Measurements from ENCODE around the gene LILRB1. TPM values are rescaled to one million over a fixed set of nuclear protein-coding genes. Genes with fewer than 3 reads are reported as not detected.
"Not testable (repeated sequence)": the region's sequence is repeated elsewhere in the genome, so short reads cannot be mapped to it uniquely, and the experiment has no call there.

Gene LILRB1
- total RNA-seq, 1 donor from 2014 or later = not detected

DNA sequence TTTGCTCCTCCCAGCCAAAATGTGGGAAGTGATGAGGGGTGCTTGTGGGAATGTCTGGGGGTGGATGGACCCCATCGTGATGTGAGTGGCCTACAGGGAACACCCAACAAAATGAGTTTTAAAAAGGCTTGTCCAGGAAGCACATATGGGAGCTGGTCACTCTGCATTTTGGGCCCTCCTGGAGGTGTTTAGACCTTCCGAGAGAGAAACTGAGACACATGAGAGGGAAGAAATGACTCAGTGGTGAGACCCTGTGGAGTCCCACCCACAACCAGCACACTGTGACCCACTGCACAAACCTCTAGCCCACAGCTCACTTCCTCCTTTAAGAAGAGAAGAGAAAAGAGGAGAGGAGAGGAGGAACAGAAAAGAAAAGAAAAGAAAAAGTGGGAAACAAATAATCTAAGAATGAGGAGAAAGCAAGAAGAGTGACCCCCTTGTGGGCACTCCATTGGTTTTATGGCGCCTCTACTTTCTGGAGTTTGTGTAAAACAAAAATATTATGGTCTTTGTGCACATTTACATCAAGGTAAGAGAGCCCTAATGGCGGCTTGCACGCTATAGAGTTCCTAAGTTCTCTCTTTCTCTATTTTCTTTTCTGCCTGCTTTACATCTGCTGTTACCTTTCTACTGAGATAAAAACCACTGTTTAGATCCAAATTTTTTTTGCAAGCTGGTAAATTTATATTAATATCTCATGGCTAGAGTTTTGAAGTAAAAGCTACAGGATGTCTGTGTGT lies 13.3 kb upstream of the LILRB1 start:
- Mint-ChIP-seq H3K27me3 (ENCODE audit: low read depth) (no peaks in the 10 kb centered on the region), H3K27ac (ENCODE audit: unreplicated experiment) (peak overlapping the region; percentile 50), H3K36me3 (ENCODE audit: low read depth) (no peaks in the 10 kb centered on the region), H3K4me3 (ENCODE audit: unreplicated experiment) (no peak overlapping the region), H3K4me1 (ENCODE audit: low read depth) (no peaks in the 10 kb centered on the region), H3K9me3 (ENCODE audit: low read depth) (peaks cover 47% of the 10 kb centered on the region)
- DNase-seq (ENCODE audit: low spot score) = no peak
- TF ChIP-seq, protein P1, sequence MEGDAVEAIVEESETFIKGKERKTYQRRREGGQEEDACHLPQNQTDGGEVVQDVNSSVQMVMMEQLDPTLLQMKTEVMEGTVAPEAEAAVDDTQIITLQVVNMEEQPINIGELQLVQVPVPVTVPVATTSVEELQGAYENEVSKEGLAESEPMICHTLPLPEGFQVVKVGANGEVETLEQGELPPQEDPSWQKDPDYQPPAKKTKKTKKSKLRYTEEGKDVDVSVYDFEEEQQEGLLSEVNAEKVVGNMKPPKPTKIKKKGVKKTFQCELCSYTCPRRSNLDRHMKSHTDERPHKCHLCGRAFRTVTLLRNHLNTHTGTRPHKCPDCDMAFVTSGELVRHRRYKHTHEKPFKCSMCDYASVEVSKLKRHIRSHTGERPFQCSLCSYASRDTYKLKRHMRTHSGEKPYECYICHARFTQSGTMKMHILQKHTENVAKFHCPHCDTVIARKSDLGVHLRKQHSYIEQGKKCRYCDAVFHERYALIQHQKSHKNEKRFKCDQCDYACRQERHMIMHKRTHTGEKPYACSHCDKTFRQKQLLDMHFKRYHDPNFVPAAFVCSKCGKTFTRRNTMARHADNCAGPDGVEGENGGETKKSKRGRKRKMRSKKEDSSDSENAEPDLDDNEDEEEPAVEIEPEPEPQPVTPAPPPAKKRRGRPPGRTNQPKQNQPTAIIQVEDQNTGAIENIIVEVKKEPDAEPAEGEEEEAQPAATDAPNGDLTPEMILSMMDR (IDR thresholded peaks at IDR 0.05) = no peak

DNA sequence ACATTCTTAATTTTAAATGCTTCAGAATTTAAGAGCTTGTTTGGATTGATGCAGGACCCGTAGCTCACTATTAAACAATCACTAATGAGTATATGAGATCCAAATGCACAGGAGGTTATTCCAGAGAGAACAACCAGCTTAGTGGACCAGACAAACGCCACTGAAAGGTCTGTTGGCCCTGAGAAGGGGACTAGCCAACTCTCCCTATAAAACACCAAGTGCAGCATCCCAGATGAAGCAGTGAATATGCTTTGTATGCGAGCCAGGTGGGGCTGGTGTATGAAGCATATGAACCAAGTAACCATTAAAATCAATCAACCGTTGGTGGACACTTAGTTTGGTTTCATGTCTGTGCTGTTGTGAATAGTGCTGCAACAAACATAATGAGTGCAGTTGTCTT lies 9.8 kb upstream of the LILRB1 start:
- Mint-ChIP-seq H3K27ac (ENCODE audit: unreplicated experiment) (no peak overlapping the region), H3K4me1 (ENCODE audit: low read depth) (no peaks in the 10 kb centered on the region), H3K27me3 (ENCODE audit: low read depth) (no peaks in the 10 kb centered on the region), H3K4me3 (ENCODE audit: unreplicated experiment) (no peak overlapping the region), H3K36me3 (ENCODE audit: low read depth) (no peaks in the 10 kb centered on the region), H3K9me3 (ENCODE audit: low read depth) (peaks cover 40% of the 10 kb centered on the region)
- DNase-seq (ENCODE audit: low spot score) = no peak
- TF ChIP-seq, protein P1 (IDR thresholded peaks at IDR 0.05) = no peak

DNA sequence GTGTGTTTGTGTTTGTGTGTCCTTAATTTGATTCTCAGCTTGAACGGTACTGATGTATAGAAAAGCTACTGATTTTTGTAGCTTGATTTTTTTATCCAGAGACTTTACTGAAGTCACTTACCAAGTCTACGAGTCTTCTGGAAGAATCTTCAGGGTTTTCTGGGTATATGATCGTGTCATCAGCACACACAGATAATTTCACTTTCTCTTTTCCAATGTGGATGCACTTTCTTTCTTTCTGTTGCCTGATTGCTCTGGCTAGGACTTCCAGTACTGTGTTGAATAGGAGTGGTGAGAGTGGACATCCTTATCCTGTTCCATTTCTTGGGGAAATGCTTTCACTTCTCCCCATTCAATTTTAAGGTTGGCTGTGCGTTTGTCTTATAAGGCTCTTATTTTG lies 7.9 kb upstream of the LILRB1 start:
- no peak for DNase-seq (ENCODE audit: low spot score)
- Mint-ChIP-seq H3K4me3 (ENCODE audit: unreplicated experiment) (no peak overlapping the region), H3K9me3 (ENCODE audit: low read depth) (peaks cover 38% of the 10 kb centered on the region), H3K4me1 (ENCODE audit: low read depth) (no peaks in the 10 kb centered on the region), H3K27me3 (ENCODE audit: low read depth) (no peaks in the 10 kb centered on the region), H3K36me3 (ENCODE audit: low read depth) (peaks cover 2% of the 10 kb centered on the region), H3K27ac (ENCODE audit: unreplicated experiment) (no peak overlapping the region)
- TF ChIP-seq, protein P1 (IDR thresholded peaks at IDR 0.05) = no peak

DNA sequence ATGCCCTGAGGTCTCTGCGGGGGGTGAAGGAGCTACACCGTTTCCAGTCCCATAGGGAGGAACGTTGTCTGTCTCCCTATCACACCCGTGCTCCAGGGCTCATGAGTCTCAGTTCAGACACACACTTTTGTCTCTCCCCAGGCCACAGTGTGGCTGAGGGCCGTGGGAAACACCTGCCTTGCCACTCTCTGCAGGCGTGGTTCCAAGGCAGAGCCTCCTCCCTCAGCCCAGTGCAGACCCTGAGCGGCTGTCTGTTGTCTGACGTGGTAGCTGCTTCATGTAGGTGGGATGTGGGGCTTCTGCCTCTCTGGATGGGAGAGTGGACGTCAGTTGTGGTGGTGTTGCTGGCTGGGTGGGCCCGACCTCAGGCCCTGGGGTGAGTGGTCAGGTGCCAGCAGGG lies 6.0 kb upstream of the LILRB1 start:
- not testable (repeated sequence) for H3K36me3 Mint-ChIP-seq (ENCODE audit: low read depth); H3K4me1 Mint-ChIP-seq (ENCODE audit: low read depth); H3K4me3 Mint-ChIP-seq (ENCODE audit: unreplicated experiment); DNase-seq (ENCODE audit: low spot score); H3K27me3 Mint-ChIP-seq (ENCODE audit: low read depth); H3K27ac Mint-ChIP-seq (ENCODE audit: unreplicated experiment)
- H3K9me3 Mint-ChIP-seq (ENCODE audit: low read depth) = peaks cover 47% of the 10 kb centered on the region

DNA sequence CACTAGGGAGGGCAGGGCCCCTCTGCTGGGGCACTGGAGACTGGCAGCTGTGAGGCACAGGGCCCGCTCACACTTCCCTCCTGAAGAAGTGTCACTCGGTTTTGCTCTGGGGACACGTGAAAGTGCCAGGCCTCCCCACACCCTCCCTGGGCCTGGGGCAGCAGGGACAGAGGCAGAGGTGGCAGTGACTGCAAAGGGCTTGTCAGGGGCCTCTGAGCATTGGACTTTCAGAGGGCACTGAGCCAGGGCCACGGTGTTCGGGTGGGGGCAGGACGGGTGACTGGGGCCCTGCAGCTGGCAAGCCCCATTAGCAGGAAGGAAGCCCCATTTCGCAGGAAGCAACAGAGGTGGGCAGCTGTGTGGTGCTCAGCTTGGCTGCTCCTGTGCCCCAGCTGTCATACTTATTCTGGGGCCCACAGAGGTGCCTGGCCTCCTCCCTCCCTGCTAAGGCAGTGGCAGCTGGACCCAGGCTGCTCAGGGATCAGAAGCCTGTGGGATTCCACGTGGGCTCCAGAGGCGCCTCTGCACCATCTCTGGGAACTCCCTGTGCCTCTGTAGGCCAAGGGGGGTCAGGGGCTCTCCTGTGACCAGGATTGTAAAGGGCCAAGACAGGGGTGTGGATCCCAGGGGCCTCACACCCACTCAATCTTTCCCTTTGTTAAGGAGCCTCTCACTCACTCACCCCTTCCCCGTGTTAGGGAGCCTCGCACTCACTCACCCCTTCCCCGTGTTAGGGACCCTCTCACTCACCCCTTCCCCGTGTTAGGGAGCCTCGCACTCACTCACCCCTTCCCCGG lies 5.2 kb upstream of the LILRB1 start:
- DNase-seq (ENCODE audit: low spot score); H3K27ac Mint-ChIP-seq (ENCODE audit: unreplicated experiment); H3K36me3 Mint-ChIP-seq (ENCODE audit: low read depth); H3K27me3 Mint-ChIP-seq (ENCODE audit: low read depth); H3K4me3 Mint-ChIP-seq (ENCODE audit: unreplicated experiment); H3K4me1 Mint-ChIP-seq (ENCODE audit: low read depth): not testable (repeated sequence)
- H3K9me3 Mint-ChIP-seq (ENCODE audit: low read depth) = peaks cover 44% of the 10 kb centered on the region

DNA sequence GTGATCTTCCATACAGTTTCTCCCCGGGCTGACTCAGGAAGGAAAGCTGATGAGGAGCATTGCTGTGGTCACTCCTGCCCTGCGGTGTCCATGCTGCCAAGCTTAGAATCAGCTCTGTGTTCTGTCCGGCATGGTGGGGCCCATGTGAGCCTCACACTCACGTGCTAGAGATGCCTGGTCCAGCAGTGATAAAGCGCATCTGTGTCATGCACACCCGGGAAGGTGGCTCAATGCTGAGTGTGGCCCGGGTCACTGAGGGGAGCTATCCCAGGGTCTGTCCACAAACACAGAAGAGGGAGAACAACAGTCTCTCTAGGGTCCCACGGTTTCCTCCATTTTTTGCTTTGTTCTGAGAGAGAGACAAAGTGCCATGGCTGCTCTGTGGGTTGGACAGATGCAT lies 3.5 kb upstream of the LILRB1 start:
- Mint-ChIP-seq H3K27me3 (ENCODE audit: low read depth) (no peaks in the 10 kb centered on the region), H3K9me3 (ENCODE audit: low read depth) (peaks cover 43% of the 10 kb centered on the region), H3K4me3 (ENCODE audit: unreplicated experiment) (no peak overlapping the region), H3K36me3 (ENCODE audit: low read depth) (peaks cover 2% of the 10 kb centered on the region), H3K4me1 (ENCODE audit: low read depth) (no peaks in the 10 kb centered on the region), H3K27ac (ENCODE audit: unreplicated experiment) (no peak overlapping the region)
- TF ChIP-seq, protein P1 (IDR thresholded peaks at IDR 0.05) = no peak
- DNase-seq (ENCODE audit: low spot score) = no peak

DNA sequence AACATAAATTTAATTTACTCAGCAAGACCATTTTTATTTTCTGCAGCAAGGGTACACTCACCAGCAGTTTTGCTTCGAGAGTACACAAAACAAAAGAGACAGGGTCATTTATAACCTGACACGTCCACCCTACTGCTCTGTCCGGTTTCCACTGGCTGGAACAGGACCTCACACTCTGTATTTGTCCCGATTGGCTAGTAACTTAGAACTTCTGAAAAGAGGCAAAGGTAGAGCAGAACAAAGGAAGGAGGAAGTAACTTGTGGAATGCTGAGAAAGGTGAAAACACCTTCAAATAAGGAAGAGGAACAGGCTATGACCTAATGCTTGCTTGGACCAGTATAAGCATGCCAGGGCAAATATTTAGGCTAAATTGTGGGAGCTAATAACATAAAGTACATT lies 2.4 kb upstream of the LILRB1 start:
- H3K4me3 Mint-ChIP-seq (ENCODE audit: unreplicated experiment); DNase-seq (ENCODE audit: low spot score); H3K36me3 Mint-ChIP-seq (ENCODE audit: low read depth); H3K27me3 Mint-ChIP-seq (ENCODE audit: low read depth); H3K4me1 Mint-ChIP-seq (ENCODE audit: low read depth); H3K27ac Mint-ChIP-seq (ENCODE audit: unreplicated experiment): not testable (repeated sequence)
- H3K9me3 Mint-ChIP-seq (ENCODE audit: low read depth) = peaks cover 38% of the 10 kb centered on the region
